GM12878 (cell line): ENCODE measurements around the gene ERG. TPM values are rescaled to one million over a fixed set of nuclear protein-coding genes. Genes with fewer than 3 reads are reported as not detected.

Experiments used
- ATAC-seq: fragments of 200-7000 bp; cut with Tn5 transposase; 3 replicates; pipeline ENCODE4 v1.9.1; 2020; ENCODE audit warnings: mild to moderate bottlenecking, moderate library complexity
- BruUV-seq: library from RNA; stranded (reverse); fragments of 400-500 nt; replicated peaks from 2 replicates; lab custom pipeline; 2021; lab: Mats Ljungman, UMichigan
- CTCF ChIA-PET: fragments of 300-600 bp; sonication (Branson Sonifier 250); formaldehyde crosslinking; extraction: SDS; loops from one replicate; lab custom pipeline; 2021; ENCODE audit warnings: inconsistent platforms; lab: Yijun Ruan, JAX
- POLR2A ChIA-PET: fragments of 350-600 bp; formaldehyde crosslinking; extraction: SDS; loops from one replicate; lab custom pipeline; 2021; ENCODE audit warnings: inconsistent platforms; lab: Charles Lee
- RAD21 ChIA-PET: fragments of 300-600 bp; sonication (Branson Sonifier 250); formaldehyde crosslinking; loops from one replicate; lab custom pipeline; 2023; ENCODE audit warnings: antibody characterized with exemption; ENCODE audit not compliant: unreplicated experiment; lab: Charles Lee
- SMC1A ChIA-PET: fragments of 300-600 bp; sonication (Branson Sonifier 250); formaldehyde crosslinking; loops from one replicate; lab custom pipeline; 2023; ENCODE audit not compliant: unreplicated experiment, uncharacterized antibody; lab: Charles Lee
- DNase-seq: peaks from one replicate; pipeline ENCODE4 v3.0.0-alpha.2; 2011; ENCODE audit warnings: low read depth, low spot score
- FAIRE-seq: peaks from 3 replicates; lab custom pipeline; 2011; peaks lifted over from hg19 to GRCh38; lab: Jason Lieb, UNC
- H2AFZ ChIP-seq: 2 replicates; pipeline ENCODE4 v1.6.0; 2011; ENCODE audit warnings: low read depth, low read length, control low read depth; ENCODE audit not compliant: control insufficient read depth
- H3K27ac ChIP-seq: 2 replicates; pipeline ENCODE4 v1.5.1; 2011; ENCODE audit warnings: control low read depth; ENCODE audit not compliant: control insufficient read depth, insufficient read depth
- H3K27me3 ChIP-seq, 2 experiments: replicated peaks in 1 of 2; 2 replicates each; pipeline versions ENCODE4 v1.6.0 to v1.6.1; 2011; ENCODE audit warnings: low read length in 1 of 2; ENCODE audit not compliant: control insufficient read depth in 2 of 2, insufficient read depth in 2 of 2
- H3K36me3 ChIP-seq, 2 experiments: 2 replicates each; pipeline ENCODE4 v1.5.1; 2011; ENCODE audit warnings: low read length in 1 of 2; ENCODE audit not compliant: control insufficient read depth in 2 of 2, insufficient read depth in 2 of 2
- H3K4me1 ChIP-seq: 2 replicates; pipeline ENCODE4 v1.6.1; 2011; ENCODE audit warnings: mild to moderate bottlenecking, low read length, moderate library complexity, mixed read lengths; ENCODE audit not compliant: control insufficient read depth, insufficient read depth
- H3K4me2 ChIP-seq: 2 replicates; pipeline ENCODE4 v1.6.0; 2011; ENCODE audit warnings: control low read depth; ENCODE audit not compliant: control insufficient read depth, insufficient read depth
- H3K4me3 ChIP-seq: fragments of 200-600 bp; sonication (generic); 2 replicates; pipeline ENCODE4 v1.5.1; 2016
- H3K79me2 ChIP-seq: 2 replicates; pipeline ENCODE4 v1.6.0; 2011; ENCODE audit warnings: low read length; ENCODE audit not compliant: control insufficient read depth, insufficient read depth
- H3K9ac ChIP-seq: 2 replicates; pipeline ENCODE4 v1.8.0; 2011; ENCODE audit warnings: low read length, control low read depth, mixed read lengths; ENCODE audit not compliant: control insufficient read depth, insufficient read depth
- H3K9me3 ChIP-seq: replicated peaks from 3 replicates; pipeline ENCODE4 v1.5.1; 2011; ENCODE audit warnings: mild to moderate bottlenecking, low read length; ENCODE audit not compliant: control insufficient read depth, insufficient read depth
- H4K20me1 ChIP-seq: 2 replicates; pipeline ENCODE4 v1.6.0; 2011; ENCODE audit not compliant: control insufficient read depth, insufficient read depth
- BACH1 ChIP-seq: fragments of 450-650 bp; IDR thresholded peaks from 2 replicates; pipeline ENCODE4 v1.6.1; 2017; ENCODE audit warnings: mild to moderate bottlenecking, borderline replicate concordance
- BCL11A ChIP-seq: IDR thresholded peaks from 2 replicates; pipeline ENCODE4 v1.6.1; 2011; ENCODE audit warnings: low read depth, low read length
- FOXK2 ChIP-seq: fragments of 450-650 bp; IDR thresholded peaks from 2 replicates; pipeline ENCODE4 v1.6.1; 2017; ENCODE audit warnings: mild to moderate bottlenecking, moderate library complexity
- IRF3 ChIP-seq: fragments of 450-650 bp; IDR thresholded peaks from 2 replicates; pipeline ENCODE4 v1.6.1; 2014; ENCODE audit warnings: mild to moderate bottlenecking
- JUNB ChIP-seq: IDR thresholded peaks from 2 replicates; pipeline ENCODE4 v1.6.1; 2016; ENCODE audit warnings: antibody characterized with exemption, mild to moderate bottlenecking
- NRF1 ChIP-seq: conservative IDR thresholded peaks from 2 replicates; pipeline ENCODE4 v1.6.1; 2011; ENCODE audit warnings: mild to moderate bottlenecking, low read depth, low read length, improper control_type of control experiment
- SUPT20H ChIP-seq: IDR thresholded peaks from 2 replicates; pipeline ENCODE4 v1.6.1; 2011; ENCODE audit warnings: low read depth, mild to moderate bottlenecking, low read length, moderate library complexity, borderline replicate concordance; ENCODE audit not compliant: control insufficient read depth
- SUZ12 ChIP-seq: fragments of 200-600 bp; sonication (generic); IDR thresholded peaks from one replicate; pipeline ENCODE4 v1.6.1; 2018; ENCODE audit warnings: antibody characterized with exemption, mild to moderate bottlenecking; ENCODE audit not compliant: unreplicated experiment
- ZNF384 ChIP-seq: IDR thresholded peaks from 2 replicates; pipeline ENCODE4 v1.6.1; 2012; ENCODE audit warnings: low read depth, mild to moderate bottlenecking, low read length, improper control_type of control experiment, borderline replicate concordance
- ZSCAN29 ChIP-seq: fragments of 450-650 bp; IDR thresholded peaks from 2 replicates; pipeline ENCODE4 v1.6.1; 2017; ENCODE audit warnings: mild to moderate bottlenecking, moderate library complexity
- WGBS: methylation state at CpG from one replicate; pipeline ENCODE4 v1.1.6; 2016; ENCODE audit warnings: low lambda C conversion rate; ENCODE audit not compliant: insufficient replicate concordance, insufficient coverage; ENCODE audit errors: missing lambda C conversion rate; 5-methylcytosine and 5-hydroxymethylcytosine counted together
- in situ Hi-C: fragments of 300-500 bp; cut with MboI; formaldehyde crosslinking; loops from 9 replicates; pipeline ENCODE4 v1.14.3; 2018; ENCODE audit warnings: mixed read lengths
- intact Hi-C: fragments of 100-400 bp; cut with micrococcal nuclease; formaldehyde crosslinking; loops from one replicate; pipeline ENCODE4 v1.14.2; 2022; ENCODE audit not compliant: unreplicated experiment
- polyA plus RNA-seq, 11 experiments: library from polyadenylated mRNA; depleted of rRNA in 4 of 11; unstranded in 6 of 11; stranded (reverse) in 5 of 11; fragments of >200 nt; fragmentation: Nextera tagmentation in 4 of 11; fragmentation: Illumina TruSeq in 1 of 11; extraction: Ambion mirVana in 4 of 11; extraction: Trizol in 1 of 11; gene quantifications; 1 replicate in 1 of 11; 2 replicates in 10 of 11; pipeline versions ENCODE4 v1.2.1 to v1.2.3, GENCODE V29; 2011 to 2016; ENCODE audit warnings: inconsistent platforms in 2 of 11, missing spikeins in 2 of 11, low read depth in 1 of 11
- total RNA-seq, 4 experiments: library from RNA; depleted of rRNA in 3 of 4; stranded (reverse); fragments of >200 nt in 3 of 4; fragmentation: Illumina TruSeq in 1 of 4; extraction: Trizol in 1 of 4; gene quantifications; 2 replicates each; pipeline versions ENCODE4 v1.2.1 to v1.2.3, GENCODE V29; 2013 to 2021

ERG gene
- total and polyA plus RNA-seq, 10 of the 15 experiments (the other 5 are each of a cell fraction or from before 2014, with no cell fraction given), result not detected

GRCh38 chr21:38524168-38525153 lies 26.2 kb upstream of the ERG start:
- H3K9me3 ChIP-seq, result no peaks in the 10 kb centered on the region
- no peaks in the 10 kb centered on the region for H3K79me2 ChIP-seq
- no peaks in the 10 kb centered on the region for H4K20me1 ChIP-seq
- H3K27ac ChIP-seq, result no peak overlapping the region
- no peak overlapping the region for H2AFZ ChIP-seq
- H3K4me2 ChIP-seq, result no peak overlapping the region
- H3K27me3 ChIP-seq, result no peaks in the 10 kb centered on the region
- no TSS peak for BruUV-seq
- ChIA-PET CTCF (no interaction called here), SMC1A (no interaction called here)
- ATAC-seq, result no peak
- in situ Hi-C loops (no loop called here), intact Hi-C loops (no loop called here)
- no peaks in the 10 kb centered on the region for H3K36me3 ChIP-seq
- DNase-seq, result no peak
- no peak overlapping the region for H3K9ac ChIP-seq
- TF ChIP-seq ZNF384, result no peak
- TF ChIP-seq SUPT20H, result no peak
- no peak for TF ChIP-seq NRF1
- TF ChIP-seq ZSCAN29, result no peak
- TF ChIP-seq FOXK2, result no peak
- TF ChIP-seq BACH1, result no peak
- TF ChIP-seq SUZ12, result no peak
- no peak for TF ChIP-seq IRF3
- no peak for TF ChIP-seq JUNB
- TF ChIP-seq BCL11A, result no peak
- TF ChIP-seq, all 136 proteins: peak for 0
- RAD21 ChIA-PET, result no interaction called here
- no peaks in the 10 kb centered on the region for H3K4me1 ChIP-seq
- 22% methylated on average over 4 of the region's 4 CpGs for WGBS
- POLR2A ChIA-PET, result no interaction called here
- FAIRE-seq, result no peak
- no peak overlapping the region for H3K4me3 ChIP-seq
